OCI-LY3 (cell line): ENCODE results near the gene BSPRY.

Experiments
- H2AFZ ChIP-seq: fragments of 200-600, 300-600 bp; shearing (Covaris generic); 2 replicates; pipeline ENCODE4 v1.6.0; 2014; ENCODE audit warnings: antibody characterized with exemption, low read depth, low read length
- H3K27ac ChIP-seq: fragments of 200-600, 300-600 bp; sonication (generic); 2 replicates; pipeline ENCODE4 v1.5.1; 2014; ENCODE audit warnings: mild to moderate bottlenecking, low read length, moderate library complexity, mixed read lengths
- H3K27me3 ChIP-seq: fragments of 200-600, 300-600 bp; sonication (generic); 2 replicates; pipeline ENCODE4 v1.6.1; 2014; ENCODE audit warnings: low read depth, low read length, mixed read lengths
- H3K36me3 ChIP-seq: fragments of 200-600, 300-600 bp; sonication (generic); replicated peaks from 2 replicates; pipeline ENCODE3; 2014; ENCODE audit warnings: low read depth, low read length, mixed read lengths
- H3K4me1 ChIP-seq: fragments of 300-600, 200-600 bp; sonication (generic); 2 replicates; pipeline ENCODE4 v1.6.1; 2014; ENCODE audit warnings: low read length, mixed read lengths
- H3K4me2 ChIP-seq: fragments of 200-600, 300-600 bp; sonication (generic); 2 replicates; pipeline ENCODE4 v1.6.1; 2014; ENCODE audit warnings: low read length, mixed read lengths
- H3K4me3 ChIP-seq: fragments of 300-600, 200-600 bp; sonication (generic); 2 replicates; pipeline ENCODE4 v1.5.1; 2014; ENCODE audit warnings: antibody characterized with exemption, mild to moderate bottlenecking, low read length, moderate library complexity
- H3K79me2 ChIP-seq: fragments of 300-600, 200-600 bp; shearing (Covaris generic); 2 replicates; pipeline ENCODE4 v1.6.1; 2014; ENCODE audit warnings: mild to moderate bottlenecking, low read length, mixed read lengths
- H3K9ac ChIP-seq: fragments of 300-600, 200-600 bp; shearing (Covaris generic); 2 replicates; pipeline ENCODE4 v1.6.0; 2014; ENCODE audit warnings: mild to moderate bottlenecking, low read length, moderate library complexity
- H3K9me3 ChIP-seq: fragments of 200-600, 300-600 bp; shearing (Covaris generic); 2 replicates; pipeline ENCODE4 v1.6.1; 2014; ENCODE audit warnings: low read length, mixed read lengths; ENCODE audit not compliant: insufficient read depth
- H4K20me1 ChIP-seq: fragments of 200-600, 300-600 bp; sonication (generic); 2 replicates; pipeline ENCODE4 v1.6.1; 2016; ENCODE audit warnings: low read length, mixed read lengths; ENCODE audit not compliant: insufficient read depth
- CTCF ChIP-seq: fragments of 200-600, 300-600 bp; sonication (generic); IDR thresholded peaks from 2 replicates; pipeline ENCODE4 v1.5.1; 2014; ENCODE audit warnings: antibody characterized with exemption, low read length, low read depth
- EZH2phosphoT487 ChIP-seq: fragments of 200-600 bp; shearing (Covaris generic); IDR thresholded peaks from 2 replicates; pipeline ENCODE4 v1.6.1; 2018; ENCODE audit warnings: antibody characterized with exemption, mixed run types, low read depth

The BSPRY gene

DNA sequence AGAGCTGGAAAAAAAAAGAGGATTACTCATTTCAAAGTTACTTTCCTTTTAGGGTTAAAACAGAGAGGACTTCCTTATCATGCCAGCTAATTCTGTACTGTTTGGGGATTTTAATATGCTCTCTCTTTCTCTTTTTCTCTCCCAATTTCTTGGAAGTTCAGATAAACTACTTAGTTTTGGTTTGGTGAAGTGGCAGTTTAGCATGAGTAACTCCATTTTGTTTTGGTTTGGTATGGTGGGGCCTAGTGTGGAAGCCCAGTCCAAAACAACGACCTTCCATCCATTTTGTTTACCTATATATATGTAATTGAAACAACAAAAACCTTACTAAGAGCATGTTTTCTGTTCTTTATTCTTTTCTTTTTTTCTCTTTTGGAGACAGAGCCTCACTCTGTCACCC is 3.7 kb upstream of the BSPRY start:
- peaks cover 17% of the 10 kb centered on the region for H3K4me1 ChIP-seq
- no peaks in the 10 kb centered on the region for H4K20me1 ChIP-seq
- H2AFZ ChIP-seq = no peak overlapping the region
- TF ChIP-seq EZH2phosphoT487 = no peak
- no peak for TF ChIP-seq CTCF
- H3K79me2 ChIP-seq = no peaks in the 10 kb centered on the region
- H3K27me3 ChIP-seq = no peaks in the 10 kb centered on the region
- no peaks in the 10 kb centered on the region for H3K9me3 ChIP-seq
- no peak overlapping the region for H3K27ac ChIP-seq
- no peak overlapping the region for H3K9ac ChIP-seq
- H3K36me3 ChIP-seq = no peaks in the 10 kb centered on the region
- no peak overlapping the region for H3K4me3 ChIP-seq
- no peak overlapping the region for H3K4me2 ChIP-seq

- TF ChIP-seq CTCF (no peak), EZH2phosphoT487 (no peak)
- Histone ChIP-seq H3K9ac (no peak overlapping the region), H3K4me2 (no peak overlapping the region), H3K9me3 (no peaks in the 10 kb centered on the region), H3K79me2 (no peaks in the 10 kb centered on the region), H3K4me3 (no peak overlapping the region), H2AFZ (no peak overlapping the region), H3K27me3 (no peaks in the 10 kb centered on the region), H3K27ac (no peak overlapping the region), H3K4me1 (peaks cover 34% of the 10 kb centered on the region), H4K20me1 (no peaks in the 10 kb centered on the region), H3K36me3 (no peaks in the 10 kb centered on the region)
These were observed 904 bp upstream of the BSPRY start for GRCh38 chr9:113348437-113348836.

DNA sequence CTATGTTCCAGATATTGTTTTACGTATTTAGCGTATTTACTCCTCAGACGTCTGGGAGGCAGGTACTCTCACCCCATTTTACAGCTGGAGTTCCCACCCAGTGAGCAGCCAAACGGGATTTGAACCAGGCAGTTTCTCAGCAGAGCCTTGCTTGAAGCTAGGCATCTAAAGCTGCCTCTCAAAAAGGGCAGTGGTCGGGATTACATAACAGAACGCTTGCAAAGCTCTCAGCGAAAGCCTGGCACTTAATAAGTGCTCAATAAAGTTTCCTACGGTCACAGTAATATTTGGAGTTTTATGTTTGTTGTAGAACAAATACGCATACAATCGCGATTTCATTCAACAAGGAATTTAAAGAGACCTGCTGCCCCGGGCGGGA is 286 bp upstream of the BSPRY start:
- Histone ChIP-seq H3K36me3 (no peaks in the 10 kb centered on the region), H3K4me1 (peaks cover 34% of the 10 kb centered on the region), H3K27me3 (no peaks in the 10 kb centered on the region), H4K20me1 (no peaks in the 10 kb centered on the region), H3K4me3 (peak overlapping the region; percentile 90), H3K4me2 (peak overlapping the region; percentile 97), H3K9me3 (no peaks in the 10 kb centered on the region), H2AFZ (no peak overlapping the region), H3K79me2 (no peaks in the 10 kb centered on the region), H3K9ac (no peak overlapping the region), H3K27ac (no peak overlapping the region)
- TF ChIP-seq EZH2phosphoT487 (no peak), CTCF (no peak)

GRCh38 chr9:113350107-113350661 is 843 bp downstream of the BSPRY start:
- H3K27ac ChIP-seq = peak overlapping the region; percentile 90
- H3K4me1 ChIP-seq = peaks cover 34% of the 10 kb centered on the region
- H3K4me3 ChIP-seq = peak overlapping the region; percentile 90
- H3K27me3 ChIP-seq = no peaks in the 10 kb centered on the region
- H3K36me3 ChIP-seq = no peaks in the 10 kb centered on the region
- peak overlapping the region; percentile 97 for H3K4me2 ChIP-seq
- no peaks in the 10 kb centered on the region for H3K79me2 ChIP-seq
- peak overlapping the region; percentile 83 for H3K9ac ChIP-seq
- no peak for TF ChIP-seq EZH2phosphoT487
- TF ChIP-seq CTCF = no peak
- no peaks in the 10 kb centered on the region for H3K9me3 ChIP-seq
- peak overlapping the region; percentile 70 for H2AFZ ChIP-seq
- H4K20me1 ChIP-seq = no peaks in the 10 kb centered on the region
